HCT116 (cell line): ENCODE data around the gene MEP1B. TPM values are rescaled to one million over a fixed set of nuclear protein-coding genes. Genes with fewer than 3 reads are reported as not detected.

ENCODE experiments used
- ATAC-seq: fragments of 200-7000 bp; cut with Tn5 transposase; 2 replicates; pipeline ENCODE4 v1.9.1; 2020; ENCODE audit warnings: mild to moderate bottlenecking, moderate library complexity
- BruUV-seq: library from RNA; stranded (reverse); fragments of 400-500 nt; replicated peaks from 2 replicates; lab custom pipeline; 2021; lab: Mats Ljungman, UMichigan
- CTCF ChIA-PET: fragments of 300-600 bp; sonication (Branson Sonifier 250); formaldehyde crosslinking; loops from one replicate; lab custom pipeline; 2021; ENCODE audit warnings: antibody characterized with exemption; lab: Charles Lee
- POLR2A ChIA-PET: fragments of 300-600, 350-600 bp; sonication (Branson Sonifier 250); formaldehyde crosslinking; loops from one replicate; lab custom pipeline; 2021; ENCODE audit warnings: antibody characterized with exemption; lab: Charles Lee
- RAD21 ChIA-PET, 2 experiments: fragments of 300-600 bp; sonication (Branson Sonifier 250); formaldehyde crosslinking; loops; one replicate each; lab custom pipeline; 2023; ENCODE audit warnings: low total read pairs in 2 of 2; ENCODE audit not compliant: uncharacterized antibody in 2 of 2, unreplicated experiment in 2 of 2, low non-redundant PET in 1 of 2; lab: Charles Lee
- DNase-seq: peaks from one replicate; pipeline ENCODE4 v3.0.0-alpha.2; 2010; ENCODE audit warnings: low read depth, low spot score
- H2AFZ ChIP-seq: fragments of 200-600 bp; shearing (Covaris generic), sonication (generic); 2 replicates; pipeline ENCODE4 v1.6.1; 2017; ENCODE audit warnings: low read depth, mixed run types, mixed read lengths, antibody characterized with exemption, low read length; ENCODE audit not compliant: poor library complexity, severe bottlenecking
- H3K27ac ChIP-seq: 2 replicates; pipeline ENCODE4 v1.5.1; 2012; ENCODE audit warnings: low read depth, low read length
- H3K27me3 ChIP-seq: fragments of 200-600 bp; sonication (generic); 2 replicates; pipeline ENCODE4 v1.6.1; 2016; ENCODE audit warnings: mixed run types, low read length, mixed read lengths; ENCODE audit not compliant: insufficient read depth
- H3K36me3 ChIP-seq, 2 experiments: fragments of 200-500 bp in 1 of 2; fragments of 200-600 bp in 1 of 2; sonication (Bioruptor generic) in 1 of 2; sonication (generic) in 1 of 2; 2 replicates each; pipeline versions ENCODE4 v1.5.1 to v1.6.1; 2014 to 2016; ENCODE audit warnings: low read length in 2 of 2, inconsistent platforms in 1 of 2, mixed read lengths in 1 of 2, mixed run types in 1 of 2; ENCODE audit not compliant: insufficient read depth in 2 of 2, control insufficient read depth in 1 of 2
- H3K4me1 ChIP-seq, 2 experiments: fragments of 200-600 bp in 1 of 2; sonication (generic) in 1 of 2; 2 replicates each; pipeline versions ENCODE4 v1.5.1 to v1.6.1; 2012 to 2017; ENCODE audit warnings: low read length in 2 of 2, inconsistent platforms in 1 of 2, mild to moderate bottlenecking in 1 of 2, mixed read lengths in 1 of 2, mixed run types in 1 of 2, moderate library complexity in 1 of 2; ENCODE audit not compliant: insufficient read depth in 2 of 2, control insufficient read depth in 1 of 2
- H3K4me2 ChIP-seq: fragments of 200-600 bp; sonication (generic); 2 replicates; pipeline ENCODE4 v1.6.1; 2017; ENCODE audit warnings: mixed run types, low read length, mixed read lengths
- H3K4me3 ChIP-seq, 2 experiments: fragments of 200-600 bp in 1 of 2; sonication (generic) in 1 of 2; replicated peaks in 1 of 2; 2 replicates each; pipeline ENCODE4 v1.5.1; 2011 to 2016; ENCODE audit warnings: low read length in 2 of 2, control low read depth in 1 of 2, low read depth in 1 of 2, mild to moderate bottlenecking in 1 of 2, mixed read lengths in 1 of 2, mixed run types in 1 of 2
- H3K79me2 ChIP-seq: fragments of 200-600 bp; sonication (generic); 2 replicates; pipeline ENCODE4 v1.6.1; 2017; ENCODE audit warnings: mild to moderate bottlenecking, mixed run types, low read length, moderate library complexity, mixed read lengths; ENCODE audit not compliant: insufficient read depth
- H3K9ac ChIP-seq: fragments of 200-600 bp; sonication (generic); 2 replicates; pipeline ENCODE4 v1.6.1; 2016; ENCODE audit warnings: low read length, mixed read lengths
- H3K9me2 ChIP-seq: fragments of 200-600 bp; sonication (generic), shearing (Covaris generic); 2 replicates; pipeline ENCODE4 v1.6.1; 2017; ENCODE audit warnings: mixed run types, mild to moderate bottlenecking, moderate library complexity; ENCODE audit not compliant: insufficient read depth
- H3K9me3 ChIP-seq, 2 experiments: fragments of 200-500 bp in 1 of 2; fragments of 200-600 bp in 1 of 2; sonication (Bioruptor generic) in 1 of 2; sonication (generic) in 1 of 2; 2 replicates each; pipeline ENCODE4 v1.6.1; 2014 to 2017; ENCODE audit warnings: low read length in 2 of 2, mixed read lengths in 2 of 2, inconsistent platforms in 1 of 2, low read depth in 1 of 2, mild to moderate bottlenecking in 1 of 2, mixed run types in 1 of 2, moderate library complexity in 1 of 2; ENCODE audit not compliant: control insufficient read depth in 1 of 2, insufficient read depth in 1 of 2
- H4K20me1 ChIP-seq: fragments of 200-600 bp; sonication (generic), shearing (Covaris generic); 2 replicates; pipeline ENCODE4 v1.6.1; 2017; ENCODE audit warnings: mixed run types, mild to moderate bottlenecking, moderate library complexity; ENCODE audit not compliant: insufficient read depth
- ATF3 ChIP-seq: IDR thresholded peaks from 2 replicates; pipeline ENCODE4 v1.6.1; 2012
- CEBPB ChIP-seq: IDR thresholded peaks from 2 replicates; pipeline ENCODE4 v1.6.1; 2012; ENCODE audit warnings: low read depth
- EGR1 ChIP-seq: IDR thresholded peaks from 2 replicates; pipeline ENCODE4 v1.6.1; 2012; ENCODE audit warnings: low read depth
- ELF1 ChIP-seq: IDR thresholded peaks from 2 replicates; pipeline ENCODE4 v1.6.1; 2012; ENCODE audit warnings: low read depth, borderline replicate concordance
- EZH2 ChIP-seq: fragments of 200-600 bp; sonication (generic); IDR thresholded peaks from 2 replicates; pipeline ENCODE4 v1.6.1; 2017; ENCODE audit warnings: antibody characterized with exemption, mixed run types
- EZH2phosphoT487 ChIP-seq: fragments of 200-600 bp; IDR thresholded peaks from 2 replicates; pipeline ENCODE4 v1.6.1; 2018; ENCODE audit warnings: antibody characterized with exemption, borderline replicate concordance
- MAX ChIP-seq: IDR thresholded peaks from 2 replicates; pipeline ENCODE4 v1.6.1; 2012
- POLR2AphosphoS5 ChIP-seq: IDR thresholded peaks from 2 replicates; pipeline ENCODE4 v1.6.1; 2011; ENCODE audit warnings: mild to moderate bottlenecking, low read depth, low read length, moderate library complexity
- SIN3A ChIP-seq: IDR thresholded peaks from 2 replicates; pipeline ENCODE4 v1.6.1; 2012; ENCODE audit warnings: low read depth
- SP1 ChIP-seq: IDR thresholded peaks from 2 replicates; pipeline ENCODE4 v1.6.1; 2012; ENCODE audit warnings: low read depth
- SRF ChIP-seq: IDR thresholded peaks from 2 replicates; pipeline ENCODE4 v1.6.1; 2012; ENCODE audit warnings: low read depth
- TCF7L2 ChIP-seq: IDR thresholded peaks from 2 replicates; pipeline ENCODE4 v1.7.0; 2011; ENCODE audit warnings: borderline replicate concordance, inconsistent platforms; ENCODE audit not compliant: insufficient read depth, insufficient read length; ENCODE audit errors: extremely low read depth
- YY1 ChIP-seq: IDR thresholded peaks from 2 replicates; pipeline ENCODE4 v1.6.1; 2011; ENCODE audit warnings: low read length, low read depth, moderate library complexity, mild to moderate bottlenecking; ENCODE audit not compliant: insufficient replicate concordance; ENCODE audit errors: extremely low read depth
- ZBTB33 ChIP-seq: IDR thresholded peaks from 2 replicates; pipeline ENCODE4 v1.6.1; 2011; ENCODE audit warnings: mild to moderate bottlenecking, low read length, moderate library complexity; ENCODE audit not compliant: insufficient replicate concordance; ENCODE audit errors: extremely low read depth
- ZFX ChIP-seq: fragments of 450-650 bp; IDR thresholded peaks from 2 replicates; pipeline ENCODE4 v1.6.1; 2017
- ZNF274 ChIP-seq: fragments of 200-500 bp; sonication (Bioruptor generic); IDR thresholded peaks from 2 replicates; pipeline ENCODE4 v1.6.1; 2014; ENCODE audit warnings: mild to moderate bottlenecking, low read depth, low read length, inconsistent platforms
- intact Hi-C: fragments of 100-400 bp; cut with micrococcal nuclease; formaldehyde crosslinking; loops from 2 replicates; pipeline ENCODE4 v1.10.0; 2022
- total RNA-seq: library from RNA; stranded (reverse); gene quantifications from one replicate; pipeline ENCODE4 v1.2.1, GENCODE V29; 2021; ENCODE audit not compliant: unreplicated experiment

The MEP1B gene
- total RNA-seq, 1 experiment from 2014 or later = not detected

GRCh38 chr18:32213693-32214092, 23.9 kb downstream of the MEP1B start:
- no peaks in the 10 kb centered on the region for H3K9me2 ChIP-seq
- ChIA-PET CTCF (no interaction called here), POLR2A (no interaction called here), RAD21 (no interaction called here)
- H3K4me1 ChIP-seq = no peaks in the 10 kb centered on the region
- H3K9me3 ChIP-seq = no peaks in the 10 kb centered on the region
- no peak overlapping the region for H2AFZ ChIP-seq
- no peaks in the 10 kb centered on the region for H3K27me3 ChIP-seq
- no peaks in the 10 kb centered on the region for H3K36me3 ChIP-seq
- ATAC-seq = no peak
- H3K4me3 ChIP-seq = no peak overlapping the region
- TF ChIP-seq MAX (no peak), POLR2AphosphoS5 (no peak), ELF1 (no peak), YY1 (no peak), SP1 (no peak), ZFX (no peak), EGR1 (no peak), CEBPB (no peak), ZBTB33 (no peak), EZH2 (no peak), ZNF274 (no peak), SIN3A (no peak), EZH2phosphoT487 (no peak), SRF (no peak), TCF7L2 (no peak), ATF3 (no peak)
- TF ChIP-seq, all 23 proteins: peak for 0
- intact Hi-C loops = no loop called here
- H4K20me1 ChIP-seq = no peaks in the 10 kb centered on the region
- BruUV-seq = no TSS peak
- H3K79me2 ChIP-seq = no peaks in the 10 kb centered on the region
- no peak overlapping the region for H3K4me2 ChIP-seq
- DNase-seq = no peak
- no peak overlapping the region for H3K9ac ChIP-seq
- H3K27ac ChIP-seq = no peak overlapping the region
